Endodermal cell (in vitro differentiated cells): ENCODE measurements around the gene CLBA1. TPM values are rescaled to one million over a fixed set of nuclear protein-coding genes. Genes with fewer than 3 reads are reported as not detected.
"Not testable (repeated sequence)": the region's sequence is repeated elsewhere in the genome, so short reads cannot be mapped to it uniquely, and the experiment has no call there.

ENCODE experiments used
- DNase-seq: peaks from one replicate; pipeline ENCODE4 v3.0.0-alpha.2; 2017
- H3K27ac ChIP-seq: 2 replicates; pipeline ENCODE4 v1.5.1; 2013; ENCODE audit warnings: mild to moderate bottlenecking, low read depth, low read length, moderate library complexity
- H3K27me3 ChIP-seq: 2 replicates; pipeline ENCODE4 v1.6.1; 2013; ENCODE audit warnings: mild to moderate bottlenecking, low read length, moderate library complexity; ENCODE audit not compliant: insufficient read depth, control insufficient read depth, poor library complexity, severe bottlenecking
- H3K36me3 ChIP-seq: 2 replicates; pipeline ENCODE4 v1.7.0; 2013; ENCODE audit warnings: mild to moderate bottlenecking, low read length, moderate library complexity; ENCODE audit not compliant: control insufficient read depth, insufficient read depth
- H3K4me1 ChIP-seq: one replicate; pipeline ENCODE4 v1.7.0; 2013; ENCODE audit warnings: low read length; ENCODE audit not compliant: control insufficient read depth, insufficient read depth
- H3K4me3 ChIP-seq: 2 replicates; pipeline ENCODE4 v1.5.1; 2013; ENCODE audit warnings: mild to moderate bottlenecking, low read length, moderate library complexity
- H3K9ac ChIP-seq: 2 replicates; pipeline ENCODE4 v1.6.1; 2013; ENCODE audit warnings: mild to moderate bottlenecking, low read length, moderate library complexity; ENCODE audit not compliant: poor library complexity, severe bottlenecking; ENCODE audit errors: extremely low read depth
- H3K9me3 ChIP-seq: 2 replicates; pipeline ENCODE4 v1.6.1; 2013; ENCODE audit warnings: mild to moderate bottlenecking, low read length, moderate library complexity; ENCODE audit not compliant: control insufficient read depth
- H3K27ac Mint-ChIP-seq: 2 replicates; pipeline ENCODE4 v1.8.0; 2020; ENCODE audit warnings: mixed read lengths
- H3K27me3 Mint-ChIP-seq: 2 replicates; pipeline ENCODE4 v1.8.0; 2021; ENCODE audit warnings: mild to moderate bottlenecking, mixed read lengths; ENCODE audit not compliant: insufficient read depth
- H3K36me3 Mint-ChIP-seq: 2 replicates; pipeline ENCODE4 v1.8.0; 2020; ENCODE audit warnings: low read depth, mixed read lengths
- H3K4me1 Mint-ChIP-seq: 2 replicates; pipeline ENCODE4 v1.8.0; 2020; ENCODE audit warnings: mixed read lengths
- H3K4me3 Mint-ChIP-seq: 2 replicates; pipeline ENCODE4 v1.8.0; 2020; ENCODE audit warnings: mild to moderate bottlenecking, moderate library complexity, mixed read lengths
- H3K9me3 Mint-ChIP-seq: 2 replicates; pipeline ENCODE4 v1.8.0; 2020; ENCODE audit warnings: mild to moderate bottlenecking, mixed read lengths
- CTCF ChIP-seq: fragments of 200-600 bp; sonication (generic); conservative IDR thresholded peaks from 2 replicates; pipeline ENCODE4 v1.5.0; 2021; ENCODE audit warnings: antibody characterized with exemption, mild to moderate bottlenecking
- WGBS, 2 experiments: methylation state at CpG; one replicate each; pipeline versions ENCODE4 v1.1.5 to v1.1.7; 2013; ENCODE audit warnings: missing lambda C conversion rate in 2 of 2, mixed read lengths in 1 of 2; ENCODE audit not compliant: insufficient coverage in 1 of 2, insufficient read length in 1 of 2; 5-methylcytosine and 5-hydroxymethylcytosine counted together
- total RNA-seq, 2 donors: library from RNA; stranded (reverse); fragmentation: NEBNext Ultra II Directional in 1 of 2; extraction: Animal tissue kit (Norgen Biotek cat#: 25700) in 1 of 2; gene quantifications; 2 replicates in 1 of 2; 3 replicates in 1 of 2; pipeline ENCODE4 v1.2.1, GENCODE V29; 2021

The CLBA1 gene
- total RNA-seq, 2 donors from 2014 or later: 11.2 to 12.5 TPM

- Mint-ChIP-seq H3K27me3 (peaks cover 27% of the 10 kb centered on the region), H3K4me1 (peaks cover 8% of the 10 kb centered on the region), H3K4me3 (no peak overlapping the region), H3K27ac (no peak overlapping the region), H3K9me3 (no peaks in the 10 kb centered on the region), H3K36me3 (no peaks in the 10 kb centered on the region)
- WGBS, 2 experiments: 94 to 98% methylated on average over 13 to 15 of the region's 16 CpGs
- Histone ChIP-seq H3K4me1 (no peaks in the 10 kb centered on the region), H3K9me3 (no peaks in the 10 kb centered on the region), H3K36me3 (no peaks in the 10 kb centered on the region), H3K4me3 (no peak overlapping the region), H3K27me3 (no peaks in the 10 kb centered on the region), H3K9ac (no peak overlapping the region), H3K27ac (no peak overlapping the region)
- no peak for TF ChIP-seq CTCF
- DNase-seq: no peak
Observed at GRCh38 chr14:105026033-105026785, 40.6 kb downstream of the CLBA1 start.

DNA sequence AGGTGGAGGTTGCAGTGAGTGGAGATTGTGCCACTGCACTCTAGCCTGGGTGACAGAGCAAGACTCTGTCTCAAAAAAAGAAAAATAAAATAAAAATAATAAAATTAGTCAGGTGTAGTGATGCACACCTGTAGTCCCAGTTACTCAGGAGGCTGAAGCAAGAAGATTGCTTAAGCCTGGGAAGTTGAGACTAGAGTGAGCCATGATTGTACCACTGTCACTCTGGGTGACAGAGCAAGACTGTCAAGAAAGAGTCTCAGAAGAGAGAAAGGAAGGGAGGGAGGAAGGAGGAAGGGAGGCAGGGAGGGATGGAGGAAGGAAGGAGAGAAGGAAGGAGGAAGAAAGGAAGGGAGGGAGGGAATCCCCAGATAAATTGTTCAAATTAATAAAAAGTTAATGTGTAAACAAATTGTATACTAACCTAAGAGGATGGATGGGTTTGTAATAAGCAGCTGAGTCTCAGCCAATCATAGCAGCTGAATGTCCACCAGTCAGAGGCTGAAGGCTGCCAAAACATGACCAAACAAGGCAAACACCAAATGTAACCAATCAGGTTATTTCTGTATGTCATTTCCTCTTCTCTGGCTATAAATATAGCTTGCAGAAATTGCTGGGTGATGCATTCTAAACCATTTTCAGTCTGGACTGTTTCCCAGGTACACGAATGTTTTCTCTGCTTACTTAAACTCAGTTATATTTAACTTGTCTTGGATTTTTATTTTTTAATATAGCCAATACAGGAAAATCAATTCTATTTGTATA is 41.4 kb downstream of the CLBA1 start:
- Histone ChIP-seq H3K4me1 (no peaks in the 10 kb centered on the region), H3K9ac (no peak overlapping the region), H3K36me3 (no peaks in the 10 kb centered on the region), H3K4me3 (no peak overlapping the region), H3K9me3 (no peaks in the 10 kb centered on the region), H3K27ac (no peak overlapping the region), H3K27me3 (no peaks in the 10 kb centered on the region)
- Mint-ChIP-seq H3K27ac (no peak overlapping the region), H3K36me3 (no peaks in the 10 kb centered on the region), H3K27me3 (peaks cover 31% of the 10 kb centered on the region), H3K9me3 (no peaks in the 10 kb centered on the region), H3K4me1 (peaks cover 6% of the 10 kb centered on the region), H3K4me3 (no peak overlapping the region)
- 100% methylated on average over 1 of the region's 1 CpG; no CpG with 5 or more reads in 1 of the 2 experiments for WGBS, 2 experiments
- no peak for TF ChIP-seq CTCF
- DNase-seq: no peak

DNA sequence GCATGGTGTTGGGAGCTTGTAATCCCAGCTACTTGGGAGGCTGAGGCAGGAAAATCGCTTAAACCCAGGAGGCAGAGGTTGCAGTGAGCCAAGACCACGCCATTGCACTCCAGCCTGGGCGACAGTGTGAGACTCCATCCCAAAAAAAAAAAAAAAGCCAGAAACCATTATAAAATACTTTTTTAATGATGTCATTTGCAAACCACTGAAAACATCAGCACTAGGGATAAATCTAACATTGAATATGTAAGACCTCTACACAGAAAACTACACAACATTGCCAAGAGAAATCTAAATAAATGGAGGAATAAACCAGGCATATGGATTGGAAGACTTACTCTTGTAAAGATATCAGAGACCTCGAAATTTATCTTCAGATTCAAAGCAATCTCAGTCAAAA is 42.1 kb downstream of the CLBA1 start:
- DNase-seq, H3K27ac ChIP-seq, H3K9ac ChIP-seq, H3K4me1 ChIP-seq, H3K27ac Mint-ChIP-seq, H3K9me3 ChIP-seq, H3K36me3 ChIP-seq, H3K4me3 Mint-ChIP-seq, H3K4me3 ChIP-seq, H3K27me3 ChIP-seq, H3K9me3 Mint-ChIP-seq, H3K36me3 Mint-ChIP-seq, H3K4me1 Mint-ChIP-seq: not testable (repeated sequence)
- H3K27me3 Mint-ChIP-seq: peaks cover 36% of the 10 kb centered on the region
- 88 to 92% methylated on average over 4 of the region's 4 CpGs for WGBS, 2 experiments
